Karpas-422 (cell line): ENCODE measurements around the gene STAMBPL1. TPM values are rescaled to one million over a fixed set of nuclear protein-coding genes. Genes with fewer than 3 reads are reported as not detected.

Source experiments
- DNase-seq: peaks from one replicate; pipeline ENCODE4 v3.0.0-alpha.2; 2015
- H2AFZ ChIP-seq: fragments of 200-600 bp; sonication (generic); 2 replicates; pipeline ENCODE4 v1.6.1; 2014; ENCODE audit warnings: antibody characterized with exemption, low read length, mixed read lengths
- H3K27ac ChIP-seq: fragments of 200-600 bp; sonication (generic); 2 replicates; pipeline ENCODE4 v1.5.1; 2014; ENCODE audit warnings: mild to moderate bottlenecking, low read length, moderate library complexity
- H3K27me3 ChIP-seq: fragments of 200-600 bp; sonication (generic); 2 replicates; pipeline ENCODE4 v1.6.1; 2014; ENCODE audit warnings: low read length, mixed read lengths
- H3K36me3 ChIP-seq: fragments of 200-600 bp; sonication (generic); 2 replicates; pipeline ENCODE4 v1.6.1; 2014; ENCODE audit warnings: low read length, mixed read lengths; ENCODE audit not compliant: insufficient read depth
- H3K4me1 ChIP-seq: fragments of 200-600 bp; sonication (generic); 2 replicates; pipeline ENCODE4 v1.6.1; 2014; ENCODE audit warnings: mild to moderate bottlenecking, low read length, mixed read lengths
- H3K4me2 ChIP-seq: fragments of 200-600 bp; sonication (generic); 2 replicates; pipeline ENCODE4 v1.6.1; 2014; ENCODE audit warnings: low read length, low read depth, mild to moderate bottlenecking; ENCODE audit not compliant: poor library complexity, severe bottlenecking
- H3K4me3 ChIP-seq: fragments of 200-600 bp; sonication (generic); 2 replicates; pipeline ENCODE4 v1.5.1; 2014; ENCODE audit warnings: mild to moderate bottlenecking, antibody characterized with exemption, low read length, mixed read lengths
- H3K79me2 ChIP-seq: fragments of 200-600 bp; sonication (generic); 2 replicates; pipeline ENCODE4 v1.6.1; 2014; ENCODE audit warnings: mild to moderate bottlenecking, low read length, mixed read lengths
- H3K9ac ChIP-seq: fragments of 200-600 bp; sonication (generic); 2 replicates; pipeline ENCODE4 v1.6.0; 2014; ENCODE audit warnings: low read length
- H3K9me2 ChIP-seq: fragments of 200-600 bp; sonication (generic), shearing (Covaris generic); replicated peaks from 2 replicates; pipeline ENCODE4 v1.6.0; 2014; ENCODE audit warnings: mild to moderate bottlenecking, low read length, moderate library complexity; ENCODE audit not compliant: insufficient read depth
- H3K9me3 ChIP-seq: fragments of 300-700, 200-600 bp; sonication (generic); 2 replicates; pipeline ENCODE4 v1.6.1; 2014; ENCODE audit warnings: low read length, mixed read lengths
- H4K20me1 ChIP-seq: fragments of 200-600 bp; sonication (generic); 2 replicates; pipeline ENCODE4 v1.6.1; 2014; ENCODE audit warnings: mild to moderate bottlenecking, antibody characterized with exemption, low read length, low read depth; ENCODE audit not compliant: insufficient read depth
- total RNA-seq: library from RNA; depleted of rRNA; stranded (reverse); fragments of >200 nt; shearing (Covaris generic); gene quantifications from 2 replicates; pipeline ENCODE4 v1.2.3, GENCODE V29; 2014; ENCODE audit warnings: low replicate concordance

The STAMBPL1 gene
- total RNA-seq, 1 experiment from 2014 or later, result 38.5 TPM

- Histone ChIP-seq H3K9me3 (no peaks in the 10 kb centered on the region), H3K27ac (no peak overlapping the region), H2AFZ (no peak overlapping the region), H3K4me1 (no peaks in the 10 kb centered on the region), H3K27me3 (no peaks in the 10 kb centered on the region), H4K20me1 (no peaks in the 10 kb centered on the region), H3K4me2 (no peak overlapping the region), H3K9ac (no peak overlapping the region), H3K9me2 (no peaks in the 10 kb centered on the region), H3K36me3 (no peaks in the 10 kb centered on the region; the same call in 1 of the 2 replicates), H3K4me3 (no peak overlapping the region), H3K79me2 (no peaks in the 10 kb centered on the region)
- DNase-seq, result no peak
Measured at GRCh38 chr10:88913127-88913526, 33.1 kb downstream of the STAMBPL1 start.

DNA sequence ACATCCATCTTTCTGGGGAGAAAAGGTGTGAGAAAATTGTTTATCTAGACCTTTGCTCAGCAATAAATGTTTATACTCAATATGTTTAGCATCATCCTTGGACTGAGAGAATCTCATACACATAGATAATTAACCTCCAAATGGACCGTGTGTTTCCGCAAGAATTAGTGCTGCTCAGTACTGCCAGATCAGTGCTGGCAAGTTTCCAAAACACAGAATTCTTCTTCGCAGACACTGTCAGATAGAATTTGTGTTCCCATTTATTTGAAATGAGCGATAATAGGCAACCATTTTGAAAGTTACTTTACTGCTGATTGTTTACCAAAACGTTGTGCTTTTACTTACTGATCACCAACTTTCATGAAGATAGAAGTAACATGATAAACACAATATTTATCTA is 33.7 kb downstream of the STAMBPL1 start:
- DNase-seq, result no peak
- no peak overlapping the region for H2AFZ ChIP-seq
- no peaks in the 10 kb centered on the region for H3K9me2 ChIP-seq
- H3K79me2 ChIP-seq, result no peaks in the 10 kb centered on the region
- H3K36me3 ChIP-seq, result peaks cover 4% of the 10 kb centered on the region; the same call in 1 of the 2 replicates
- no peaks in the 10 kb centered on the region for H3K27me3 ChIP-seq
- H3K4me2 ChIP-seq, result no peak overlapping the region
- no peak overlapping the region for H3K27ac ChIP-seq
- H3K9me3 ChIP-seq, result no peaks in the 10 kb centered on the region
- no peak overlapping the region for H3K9ac ChIP-seq
- H4K20me1 ChIP-seq, result no peaks in the 10 kb centered on the region
- no peak overlapping the region for H3K4me3 ChIP-seq
- H3K4me1 ChIP-seq, result no peaks in the 10 kb centered on the region

GRCh38 chr10:88915781-88916180 is 35.7 kb downstream of the STAMBPL1 start:
- Histone ChIP-seq H3K36me3 (peaks cover 4% of the 10 kb centered on the region; the same call in 1 of the 2 replicates), H3K4me2 (no peak overlapping the region), H3K27ac (no peak overlapping the region), H3K9me2 (no peaks in the 10 kb centered on the region), H2AFZ (no peak overlapping the region), H3K4me3 (no peak overlapping the region), H3K9me3 (no peaks in the 10 kb centered on the region), H3K4me1 (no peaks in the 10 kb centered on the region), H4K20me1 (no peaks in the 10 kb centered on the region), H3K79me2 (no peaks in the 10 kb centered on the region), H3K9ac (no peak overlapping the region), H3K27me3 (no peaks in the 10 kb centered on the region)
- no peak for DNase-seq

DNA sequence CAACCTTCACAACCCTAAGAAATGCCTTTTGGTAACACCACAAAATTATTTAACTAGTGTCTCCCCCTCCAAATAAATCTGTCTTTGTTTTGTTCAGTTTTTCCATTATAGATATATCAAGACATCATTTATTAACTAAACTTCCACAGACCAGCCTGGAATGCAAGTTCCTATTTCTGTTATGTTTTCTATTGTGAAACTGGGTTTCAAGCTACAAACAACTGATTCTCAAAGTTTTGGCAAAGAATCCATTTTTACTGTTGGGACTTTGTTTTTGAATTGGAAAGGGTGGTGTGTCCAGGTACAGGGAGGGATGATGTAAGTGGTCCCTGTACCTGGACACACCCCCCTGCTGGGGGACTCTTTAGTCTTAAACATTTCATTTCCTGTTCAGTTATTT is 36.2 kb downstream of the STAMBPL1 start:
- Histone ChIP-seq H3K9me3 (no peaks in the 10 kb centered on the region), H3K36me3 (peaks cover 6% of the 10 kb centered on the region; the same call in 1 of the 2 replicates), H3K9me2 (no peaks in the 10 kb centered on the region), H3K27me3 (no peaks in the 10 kb centered on the region), H3K79me2 (no peaks in the 10 kb centered on the region), H3K4me3 (no peak overlapping the region), H3K27ac (no peak overlapping the region), H3K4me2 (no peak overlapping the region), H2AFZ (no peak overlapping the region), H4K20me1 (no peaks in the 10 kb centered on the region), H3K4me1 (no peaks in the 10 kb centered on the region), H3K9ac (no peak overlapping the region)
- DNase-seq, result no peak

DNA sequence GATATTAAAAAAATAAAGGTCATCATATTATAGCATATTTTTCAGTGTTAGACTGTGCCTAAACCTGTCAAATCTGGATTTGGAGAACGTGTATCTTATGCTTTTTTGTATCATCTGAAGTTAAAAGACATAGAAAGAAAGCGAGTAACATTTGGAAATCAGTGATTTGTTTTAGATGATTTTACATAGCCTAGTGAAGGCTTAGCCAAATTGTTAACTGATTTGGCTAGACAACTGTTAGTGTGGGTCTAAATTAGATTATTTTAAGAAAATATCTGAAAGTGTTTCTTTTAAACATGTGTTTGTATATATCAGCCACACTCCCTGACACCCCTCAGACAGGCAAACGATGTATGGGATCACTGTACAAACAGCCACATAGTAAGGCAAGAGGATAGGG is 36.9 kb downstream of the STAMBPL1 start:
- DNase-seq, result no peak
- peaks cover 10% of the 10 kb centered on the region; the same call in 1 of the 2 replicates for H3K36me3 ChIP-seq
- H3K4me2 ChIP-seq, result no peak overlapping the region
- no peak overlapping the region for H2AFZ ChIP-seq
- H3K9me3 ChIP-seq, result no peaks in the 10 kb centered on the region
- H4K20me1 ChIP-seq, result no peaks in the 10 kb centered on the region
- H3K4me3 ChIP-seq, result no peak overlapping the region
- H3K9me2 ChIP-seq, result no peaks in the 10 kb centered on the region
- H3K4me1 ChIP-seq, result no peaks in the 10 kb centered on the region
- H3K9ac ChIP-seq, result no peak overlapping the region
- no peaks in the 10 kb centered on the region for H3K27me3 ChIP-seq
- no peaks in the 10 kb centered on the region for H3K79me2 ChIP-seq
- H3K27ac ChIP-seq, result no peak overlapping the region

GRCh38 chr10:88918191-88918905 is 38.3 kb downstream of the STAMBPL1 start:
- Histone ChIP-seq H3K79me2 (no peaks in the 10 kb centered on the region), H3K4me3 (no peak overlapping the region), H3K9me2 (no peaks in the 10 kb centered on the region), H3K36me3 (peaks cover 15% of the 10 kb centered on the region; the same call in 1 of the 2 replicates), H4K20me1 (no peaks in the 10 kb centered on the region), H3K9ac (no peak overlapping the region), H3K4me1 (no peaks in the 10 kb centered on the region), H3K9me3 (no peaks in the 10 kb centered on the region), H2AFZ (no peak overlapping the region), H3K27me3 (no peaks in the 10 kb centered on the region), H3K4me2 (no peak overlapping the region), H3K27ac (no peak overlapping the region)
- DNase-seq, result no peak

- H3K36me3 ChIP-seq, result peaks cover 15% of the 10 kb centered on the region; the same call in 1 of the 2 replicates
- H3K27me3 ChIP-seq, result no peaks in the 10 kb centered on the region
- no peaks in the 10 kb centered on the region for H3K9me3 ChIP-seq
Measured at GRCh38 chr10:88919041-88919440, 39.0 kb downstream of the STAMBPL1 start.

GRCh38 chr10:88920198-88920597 is 40.2 kb downstream of the STAMBPL1 start:
- H2AFZ ChIP-seq, result no peak overlapping the region
- H3K9me2 ChIP-seq, result no peaks in the 10 kb centered on the region
- H3K27me3 ChIP-seq, result no peaks in the 10 kb centered on the region
- peaks cover 15% of the 10 kb centered on the region for H3K36me3 ChIP-seq
- no peaks in the 10 kb centered on the region for H3K9me3 ChIP-seq
- no peaks in the 10 kb centered on the region for H3K79me2 ChIP-seq
- no peak for DNase-seq
- H3K4me2 ChIP-seq, result no peak overlapping the region
- H4K20me1 ChIP-seq, result no peaks in the 10 kb centered on the region
- no peaks in the 10 kb centered on the region for H3K4me1 ChIP-seq
- no peak overlapping the region for H3K27ac ChIP-seq
- H3K4me3 ChIP-seq, result no peak overlapping the region
- H3K9ac ChIP-seq, result no peak overlapping the region

More at GRCh38 chr10:88919041-88919440, 39.0 kb downstream of the STAMBPL1 start:
- Histone ChIP-seq H3K4me3 (no peak overlapping the region), H3K4me2 (no peak overlapping the region), H2AFZ (no peak overlapping the region), H3K9ac (no peak overlapping the region), H3K79me2 (no peaks in the 10 kb centered on the region), H3K27ac (no peak overlapping the region), H4K20me1 (no peaks in the 10 kb centered on the region), H3K4me1 (no peaks in the 10 kb centered on the region), H3K9me2 (no peaks in the 10 kb centered on the region)
- no peak for DNase-seq
